ENCODE data around the gene ACAD10. TPM values are rescaled to one million over a fixed set of nuclear protein-coding genes. Genes with fewer than 3 reads are reported as not detected.
"Not testable (repeated sequence)": the region's sequence is repeated elsewhere in the genome, so short reads cannot be mapped to it uniquely, and the experiment has no call there.

The ACAD10 gene
- total RNA-seq, 1 experiment from 2014 or later = 30.8 TPM

GRCh38 chr12:111720457-111720856 is 34.6 kb downstream of the ACAD10 start:
- Histone ChIP-seq H3K36me3 (ENCODE audit: control insufficient read depth, insufficient read depth, low read length) (no peaks in the 10 kb centered on the region; the same call in 1 of the 2 replicates), H3K9me3 (ENCODE audit: control insufficient read depth, insufficient read depth, low read depth, low read length) (no peaks in the 10 kb centered on the region), H3K27ac (ENCODE audit: low read length) (no peak overlapping the region), H3K27me3 (ENCODE audit: control insufficient read depth, insufficient read depth, low read length) (no peaks in the 10 kb centered on the region), H3K4me1 (ENCODE audit: control insufficient read depth, insufficient read depth, low read length) (no peaks in the 10 kb centered on the region), H3K4me3 (ENCODE audit: low read depth in 2 of 2, low read length in 2 of 2) (no peak overlapping the region)
- ATAC-seq = no peak
- no peak for DNase-seq (ENCODE audit: low read depth, low spot score)
- no peak for TF ChIP-seq POLR2AphosphoS5 (IDR thresholded peaks at IDR 0.05; ENCODE audit: low read depth, low read length)
- intact Hi-C loops (cut with micrococcal nuclease; ENCODE audit: unreplicated experiment) (no loop called here), in situ Hi-C loops (cut with HindIII; ENCODE audit: low pct_unique_long_range_greater_than_20kb, low sequenced_read_pairs) (no loop called here)
- POLR2A ChIA-PET = interaction anchor here (0.7 kb wide), 1 partner anchor 1649 kb away, joined by 7 read pairs; no protein-coding TSS in a partner anchor
- BruUV-seq (replicated peaks) = no TSS peak
- CTCF ChIA-PET = no interaction called here

GRCh38 chr12:111723646-111724360 is 38.0 kb downstream of the ACAD10 start:
- H3K4me1 ChIP-seq (ENCODE audit: control insufficient read depth, insufficient read depth, low read length); BruUV-seq (replicated peaks); intact Hi-C loops (cut with micrococcal nuclease; ENCODE audit: unreplicated experiment); H3K36me3 ChIP-seq (ENCODE audit: control insufficient read depth, insufficient read depth, low read length); H3K27ac ChIP-seq (ENCODE audit: low read length); H3K27me3 ChIP-seq (ENCODE audit: control insufficient read depth, insufficient read depth, low read length); in situ Hi-C loops (cut with HindIII; ENCODE audit: low pct_unique_long_range_greater_than_20kb, low sequenced_read_pairs); H3K4me3 ChIP-seq (ENCODE audit: low read depth in 2 of 2, low read length in 2 of 2); ATAC-seq; DNase-seq (ENCODE audit: low read depth, low spot score); CTCF ChIA-PET; H3K9me3 ChIP-seq (ENCODE audit: control insufficient read depth, insufficient read depth, low read depth, low read length); POLR2A ChIA-PET: not testable (repeated sequence)

GRCh38 chr12:111728795-111729194 is 42.9 kb downstream of the ACAD10 start:
- TF ChIP-seq TCF7L2 (IDR thresholded peaks at IDR 0.05; ENCODE audit: low read depth, low read length) = no peak
- no peaks in the 10 kb centered on the region for H3K4me1 ChIP-seq (ENCODE audit: control insufficient read depth, insufficient read depth, low read length)
- H3K36me3 ChIP-seq (ENCODE audit: control insufficient read depth, insufficient read depth, low read length) = no peaks in the 10 kb centered on the region
- in situ Hi-C loops (cut with HindIII; ENCODE audit: low pct_unique_long_range_greater_than_20kb, low sequenced_read_pairs) = no loop called here
- ChIA-PET POLR2A (no interaction called here), CTCF (no interaction called here)
- no peak overlapping the region for H3K4me3 ChIP-seq (ENCODE audit: low read depth in 2 of 2, low read length in 2 of 2)
- ATAC-seq = no peak
- BruUV-seq (replicated peaks) = no TSS peak
- DNase-seq (ENCODE audit: low read depth, low spot score) = no peak
- no peaks in the 10 kb centered on the region for H3K9me3 ChIP-seq (ENCODE audit: control insufficient read depth, insufficient read depth, low read depth, low read length)
- no peak overlapping the region for H3K27ac ChIP-seq (ENCODE audit: low read length)
- no peaks in the 10 kb centered on the region for H3K27me3 ChIP-seq (ENCODE audit: control insufficient read depth, insufficient read depth, low read length)
- intact Hi-C loops (cut with micrococcal nuclease; ENCODE audit: unreplicated experiment) = no loop called here

- no TSS peak for BruUV-seq (replicated peaks)
- Histone ChIP-seq H3K27ac (ENCODE audit: low read length) (no peak overlapping the region), H3K36me3 (ENCODE audit: control insufficient read depth, insufficient read depth, low read length) (no peaks in the 10 kb centered on the region), H3K27me3 (ENCODE audit: control insufficient read depth, insufficient read depth, low read length) (no peaks in the 10 kb centered on the region), H3K4me1 (ENCODE audit: control insufficient read depth, insufficient read depth, low read length) (no peaks in the 10 kb centered on the region), H3K4me3 (ENCODE audit: low read depth in 2 of 2, low read length in 2 of 2) (no peak overlapping the region), H3K9me3 (ENCODE audit: control insufficient read depth, insufficient read depth, low read depth, low read length) (no peaks in the 10 kb centered on the region)
- ATAC-seq (no peak), DNase-seq (ENCODE audit: low read depth, low spot score) (no peak)
- TF ChIP-seq CTCF (IDR thresholded peaks at IDR 0.05) = no peak
- TF ChIP-seq SIN3A (IDR thresholded peaks at IDR 0.05; ENCODE audit: borderline replicate concordance, insufficient read depth, low read depth, low read length) = no peak
- no peak for TF ChIP-seq REST (IDR thresholded peaks at IDR 0.05; ENCODE audit: insufficient read depth in 1 of 2, low read depth in 2 of 2, low read length in 1 of 2)
- TF ChIP-seq POLR2AphosphoS5 (IDR thresholded peaks at IDR 0.05; ENCODE audit: low read depth, low read length) = no peak
- no peak for TF ChIP-seq TCF7L2 (IDR thresholded peaks at IDR 0.05; ENCODE audit: low read depth, low read length)
- ChIA-PET CTCF (no interaction called here), POLR2A (no interaction called here)
- intact Hi-C loops (cut with micrococcal nuclease; ENCODE audit: unreplicated experiment) (no loop called here), in situ Hi-C loops (cut with HindIII; ENCODE audit: low pct_unique_long_range_greater_than_20kb, low sequenced_read_pairs) (no loop called here)
Measured at GRCh38 chr12:111730420-111730819, 44.6 kb downstream of the ACAD10 start.
